Type B pancreatic cell (in vitro differentiated cells): Measurements from ENCODE around the gene GJA10. TPM values are rescaled to one million over a fixed set of nuclear protein-coding genes. Genes with fewer than 3 reads are reported as not detected.

Experiments
- DNase-seq: peaks from one replicate; pipeline ENCODE4 v3.0.0; 2021; ENCODE audit warnings: mixed read lengths; ENCODE audit not compliant: unreplicated experiment; ENCODE audit errors: extremely low spot score
- H3K27ac Mint-ChIP-seq: 2 replicates; pipeline ENCODE4 v1.8.0; 2021; ENCODE audit warnings: mild to moderate bottlenecking, mixed read lengths
- H3K27me3 Mint-ChIP-seq: 2 replicates; pipeline ENCODE4 v1.8.0; 2021; ENCODE audit warnings: mixed read lengths
- H3K36me3 Mint-ChIP-seq: 2 replicates; pipeline ENCODE4 v1.8.0; 2021; ENCODE audit warnings: mixed read lengths
- H3K4me1 Mint-ChIP-seq: one replicate; pipeline ENCODE4 v1.8.0; 2021; ENCODE audit warnings: mixed read lengths; ENCODE audit not compliant: unreplicated experiment
- H3K4me3 Mint-ChIP-seq: 2 replicates; pipeline ENCODE4 v1.8.0; 2021; ENCODE audit warnings: mild to moderate bottlenecking, mixed read lengths
- H3K9me3 Mint-ChIP-seq: 2 replicates; pipeline ENCODE4 v1.8.0; 2021; ENCODE audit warnings: mixed read lengths
- total RNA-seq: library from RNA; stranded (reverse); gene quantifications from 2 replicates; pipeline ENCODE4 v1.2.1, GENCODE V29; 2021; ENCODE audit warnings: low replicate concordance
- TF ChIP-seq, protein P1 (sequence below): fragments of 200-600 bp; sonication (generic); conservative IDR thresholded peaks from 2 replicates; pipeline ENCODE4 v1.5.0; 2021; ENCODE audit warnings: antibody characterized with exemption, mild to moderate bottlenecking

GJA10 gene
- total RNA-seq, 1 donor from 2014 or later: not detected

DNA sequence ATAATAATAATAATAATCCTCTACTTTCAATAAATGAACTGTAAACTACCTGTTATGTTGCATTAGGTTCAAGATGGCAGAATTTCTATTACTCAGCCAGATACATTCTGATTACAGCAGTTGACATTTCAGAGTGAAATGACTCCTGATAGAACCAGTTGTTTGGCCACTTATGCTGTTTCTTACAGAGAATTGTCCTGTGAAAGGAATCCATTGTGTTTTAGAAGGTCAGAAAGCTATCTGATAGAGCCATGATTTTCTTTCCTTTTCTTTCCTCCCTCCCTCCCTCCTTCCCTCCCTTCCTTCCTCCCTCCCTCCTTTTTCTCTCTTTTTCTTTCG, 16.6 kb downstream of the GJA10 start:
- TF ChIP-seq, protein P1, sequence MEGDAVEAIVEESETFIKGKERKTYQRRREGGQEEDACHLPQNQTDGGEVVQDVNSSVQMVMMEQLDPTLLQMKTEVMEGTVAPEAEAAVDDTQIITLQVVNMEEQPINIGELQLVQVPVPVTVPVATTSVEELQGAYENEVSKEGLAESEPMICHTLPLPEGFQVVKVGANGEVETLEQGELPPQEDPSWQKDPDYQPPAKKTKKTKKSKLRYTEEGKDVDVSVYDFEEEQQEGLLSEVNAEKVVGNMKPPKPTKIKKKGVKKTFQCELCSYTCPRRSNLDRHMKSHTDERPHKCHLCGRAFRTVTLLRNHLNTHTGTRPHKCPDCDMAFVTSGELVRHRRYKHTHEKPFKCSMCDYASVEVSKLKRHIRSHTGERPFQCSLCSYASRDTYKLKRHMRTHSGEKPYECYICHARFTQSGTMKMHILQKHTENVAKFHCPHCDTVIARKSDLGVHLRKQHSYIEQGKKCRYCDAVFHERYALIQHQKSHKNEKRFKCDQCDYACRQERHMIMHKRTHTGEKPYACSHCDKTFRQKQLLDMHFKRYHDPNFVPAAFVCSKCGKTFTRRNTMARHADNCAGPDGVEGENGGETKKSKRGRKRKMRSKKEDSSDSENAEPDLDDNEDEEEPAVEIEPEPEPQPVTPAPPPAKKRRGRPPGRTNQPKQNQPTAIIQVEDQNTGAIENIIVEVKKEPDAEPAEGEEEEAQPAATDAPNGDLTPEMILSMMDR: no peak
- Mint-ChIP-seq H3K36me3 (no peaks in the 10 kb centered on the region), H3K27me3 (no peaks in the 10 kb centered on the region), H3K27ac (no peak overlapping the region), H3K4me3 (no peak overlapping the region), H3K9me3 (no peaks in the 10 kb centered on the region), H3K4me1 (peaks cover 8% of the 10 kb centered on the region)
- DNase-seq: no peak

DNA sequence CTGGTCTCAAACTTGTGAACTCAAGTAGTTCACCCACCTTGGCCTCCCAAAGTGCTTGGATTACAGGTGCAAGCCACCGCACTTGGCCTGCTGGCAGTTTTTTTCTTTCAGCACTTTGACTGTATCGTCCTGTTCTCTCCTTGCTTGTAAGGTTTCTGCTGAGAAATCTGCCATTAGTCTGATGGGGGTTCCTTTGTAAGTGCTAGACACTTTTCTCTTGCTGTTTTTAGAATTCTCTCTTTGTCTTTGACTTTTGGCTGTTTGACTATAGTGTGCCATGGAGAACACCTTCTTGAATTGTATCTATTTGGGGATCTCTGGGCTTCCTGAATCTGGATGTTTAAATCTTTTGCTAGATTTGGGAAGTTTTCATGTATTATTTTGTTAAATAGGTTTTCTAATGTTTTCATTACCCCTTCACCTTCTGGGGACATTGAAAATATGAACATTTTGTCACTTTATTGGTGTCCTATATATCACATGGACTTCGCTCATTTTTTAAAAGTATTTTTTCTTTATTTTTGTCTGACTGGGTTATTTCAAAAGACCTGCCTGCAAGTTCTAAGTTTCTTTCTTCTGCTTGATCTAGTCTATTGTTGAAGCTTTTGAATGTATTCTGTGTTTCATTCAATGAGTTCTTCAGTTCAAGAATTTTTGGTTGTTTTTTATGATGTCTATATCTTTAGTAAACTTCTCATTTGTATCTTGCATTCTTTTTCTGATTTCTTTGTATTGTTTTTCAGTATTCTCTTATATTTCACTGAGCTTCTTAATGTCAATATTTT, 22.1 kb downstream of the GJA10 start:
- TF ChIP-seq, protein P1: no peak
- Mint-ChIP-seq H3K4me3 (no peak overlapping the region), H3K4me1 (no peaks in the 10 kb centered on the region), H3K36me3 (no peaks in the 10 kb centered on the region), H3K27ac (no peak overlapping the region), H3K9me3 (peaks cover 7% of the 10 kb centered on the region), H3K27me3 (no peaks in the 10 kb centered on the region)
- no peak for DNase-seq

DNA sequence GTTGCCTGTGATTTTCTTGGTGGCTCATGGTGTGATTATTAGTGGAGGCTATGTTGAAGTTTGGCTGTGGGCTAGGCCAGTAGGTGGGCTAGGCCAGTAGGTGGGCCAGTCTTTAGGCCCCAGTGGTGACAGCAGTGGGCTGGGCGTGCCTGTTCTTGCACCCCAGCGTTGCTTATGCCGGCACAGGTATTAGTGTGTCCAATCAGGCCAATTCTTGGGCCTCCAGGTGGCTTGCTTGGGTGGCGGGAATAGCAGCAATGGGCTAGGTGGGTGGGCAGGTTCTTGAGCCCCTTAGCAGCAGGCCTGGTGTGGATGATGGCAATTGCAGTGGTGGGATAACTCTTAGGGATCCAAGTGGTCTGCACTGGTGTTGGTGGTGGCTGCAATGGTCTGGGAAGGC, 22.9 kb downstream of the GJA10 start:
- Mint-ChIP-seq H3K27me3 (no peaks in the 10 kb centered on the region), H3K4me3 (no peak overlapping the region), H3K4me1 (no peaks in the 10 kb centered on the region), H3K9me3 (peaks cover 7% of the 10 kb centered on the region), H3K27ac (no peak overlapping the region), H3K36me3 (no peaks in the 10 kb centered on the region)
- DNase-seq: no peak
- TF ChIP-seq, protein P1: no peak

DNA sequence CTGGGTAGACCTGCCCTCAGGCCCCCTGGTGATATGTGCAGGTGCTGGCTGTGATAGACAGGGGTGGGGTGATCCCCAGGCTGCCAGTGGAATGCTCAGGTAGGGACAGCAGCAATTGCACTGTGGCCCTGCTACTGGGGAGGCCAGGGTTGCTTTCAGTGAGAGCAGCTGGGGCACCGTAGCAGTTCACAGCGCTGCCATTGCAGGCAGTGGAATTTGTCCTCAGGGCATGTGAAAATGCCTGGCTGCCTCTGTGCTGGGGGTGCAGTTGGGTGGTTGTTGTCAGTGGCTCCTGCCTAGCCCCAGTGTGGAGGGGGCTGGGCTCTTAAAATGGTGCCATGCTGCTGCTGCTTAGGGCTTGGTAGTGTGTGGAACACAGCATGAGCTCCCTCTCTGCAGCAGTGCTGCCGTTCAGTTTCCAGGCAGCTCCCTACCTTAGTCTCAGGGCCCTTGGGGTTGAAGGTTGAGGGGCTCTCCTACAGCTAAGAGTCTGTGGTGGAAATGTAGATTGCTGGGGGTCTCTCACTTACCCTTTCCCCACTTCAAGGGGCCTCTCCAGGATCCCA, 23.6 kb downstream of the GJA10 start:
- Mint-ChIP-seq H3K9me3 (peaks cover 7% of the 10 kb centered on the region), H3K4me1 (no peaks in the 10 kb centered on the region), H3K27ac (no peak overlapping the region)

DNA sequence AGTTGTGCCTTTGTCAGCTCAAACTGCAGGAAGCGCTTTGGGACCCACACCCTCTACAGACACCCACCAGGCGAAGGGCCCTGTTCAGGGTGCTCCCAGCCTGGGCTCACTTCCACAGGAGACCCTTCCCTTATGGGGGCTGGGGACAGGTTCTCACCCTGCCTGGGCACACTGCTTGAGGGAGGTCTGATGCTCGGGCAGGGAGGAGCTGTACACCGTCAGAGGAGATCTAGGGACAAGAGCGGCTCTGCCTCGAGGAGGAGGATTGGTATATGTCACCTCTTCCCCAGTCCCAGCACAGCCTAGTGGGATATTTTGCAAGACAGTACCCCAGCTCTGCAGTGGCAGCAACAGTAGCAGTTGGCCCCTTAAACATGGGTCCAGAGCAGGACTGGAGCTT, 26.9 kb downstream of the GJA10 start:
- Mint-ChIP-seq H3K9me3 (peaks cover 6% of the 10 kb centered on the region), H3K4me1 (no peaks in the 10 kb centered on the region), H3K27ac (no peak overlapping the region), H3K4me3 (no peak overlapping the region), H3K36me3 (no peaks in the 10 kb centered on the region), H3K27me3 (no peaks in the 10 kb centered on the region)
- TF ChIP-seq, protein P1: no peak
- no peak for DNase-seq

More for the DNA sequence above, 23.6 kb downstream of the GJA10 start:
- no peaks in the 10 kb centered on the region for H3K27me3 Mint-ChIP-seq
- TF ChIP-seq, protein P1: no peak
- no peak overlapping the region for H3K4me3 Mint-ChIP-seq
- no peak for DNase-seq
- H3K36me3 Mint-ChIP-seq: no peaks in the 10 kb centered on the region
